ENCODE measurements around the gene OBSCN.

GRCh38 chr1:228177721-228178710 lies 29.8 kb upstream of the OBSCN start:
- TF ChIP-seq ELF4 (IDR thresholded peaks at IDR 0.05) (no peak), NFRKB (IDR thresholded peaks at IDR 0.05) (no peak), FOXA1 (IDR thresholded peaks at IDR 0.05) (no peak), SP1 (IDR thresholded peaks at IDR 0.05) (no peak), BHLHE40 (IDR thresholded peaks at IDR 0.05; ENCODE audit: borderline replicate concordance) (no peak), TARDBP (IDR thresholded peaks at IDR 0.05) (no peak), ZNF384 (IDR thresholded peaks at IDR 0.05) (no peak)

Data from HEK293T (cell line).